Ureter (tissue), 1 donor: ENCODE data around the gene CDC123. TPM values are rescaled to one million over a fixed set of nuclear protein-coding genes. Genes with fewer than 3 reads are reported as not detected.
"Not testable (repeated sequence)": the region's sequence is repeated elsewhere in the genome, so short reads cannot be mapped to it uniquely, and the experiment has no call there.

Experiments used
- DNase-seq: peaks from one replicate; pipeline ENCODE4 v3.0.0-alpha.2; 2020; ENCODE audit warnings: low spot score
- total RNA-seq: library from RNA; stranded (reverse); gene quantifications from one replicate; pipeline ENCODE4 v1.2.4, GENCODE V29; 2023
- donor health status: DM: yes; HTN: yes; CAD: no.

Gene CDC123
- total RNA-seq, 1 donor from 2014 or later = 60.7 TPM

GRCh38 chr10:12235116-12235694, 39.2 kb downstream of the CDC123 start:
- no peak for DNase-seq

GRCh38 chr10:12235796-12236195, 39.8 kb downstream of the CDC123 start:
- DNase-seq = no peak

GRCh38 chr10:12237265-12238220, 41.6 kb downstream of the CDC123 start:
- peak; percentile 22 for DNase-seq

- no peak for DNase-seq
These were observed 42.8 kb downstream of the CDC123 start for GRCh38 chr10:12238821-12239220.

GRCh38 chr10:12241810-12242529, 46.0 kb downstream of the CDC123 start:
- no peak for DNase-seq

GRCh38 chr10:12243864-12244620, 48.1 kb downstream of the CDC123 start:
- DNase-seq = no peak

GRCh38 chr10:12250181-12250580, 54.2 kb downstream of the CDC123 start:
- no peak for DNase-seq

- DNase-seq = not testable (repeated sequence)
These were observed 54.7 kb downstream of the CDC123 start for GRCh38 chr10:12250702-12251101.

- DNase-seq = no peak
These were observed 55.6 kb downstream of the CDC123 start for GRCh38 chr10:12251581-12251980.

- DNase-seq = no peak
These were observed 57.0 kb downstream of the CDC123 start for GRCh38 chr10:12252882-12253546.

- no peak for DNase-seq
These were observed 59.1 kb downstream of the CDC123 start for GRCh38 chr10:12255048-12255447.

GRCh38 chr10:12259988-12260387, 64.0 kb downstream of the CDC123 start:
- no peak for DNase-seq

GRCh38 chr10:12262278-12262981, 66.4 kb downstream of the CDC123 start:
- no peak for DNase-seq

- peak; percentile 78 for DNase-seq
These were observed 68.4 kb downstream of the CDC123 start for GRCh38 chr10:12264204-12264940.

- DNase-seq = no peak
These were observed 73.1 kb downstream of the CDC123 start for GRCh38 chr10:12269056-12269455.

GRCh38 chr10:12271210-12271540, 75.2 kb downstream of the CDC123 start:
- no peak for DNase-seq

GRCh38 chr10:12277862-12278261, 81.9 kb downstream of the CDC123 start:
- not testable (repeated sequence) for DNase-seq

GRCh38 chr10:12279281-12279680, 83.3 kb downstream of the CDC123 start:
- no peak for DNase-seq

- DNase-seq = no peak
These were observed 91.8 kb downstream of the CDC123 start for GRCh38 chr10:12287772-12288171.

GRCh38 chr10:12297784-12298183, 101.8 kb downstream of the CDC123 start:
- not testable (repeated sequence) for DNase-seq
